GM18951 (cell line): ENCODE results near the gene GLT1D1.

Experiments used
- POLR2A ChIP-seq: IDR thresholded peaks from 4 replicates; pipeline ENCODE4 v1.6.1; 2011; ENCODE audit warnings: mild to moderate bottlenecking; ENCODE audit not compliant: insufficient read length, insufficient read depth; ENCODE audit errors: extremely low read depth
- in situ Hi-C: fragments of 300-500 bp; cut with MboI; formaldehyde crosslinking; loops from one replicate; pipeline ENCODE4 v1.12.0; 2022; ENCODE audit warnings: low sequenced_read_pairs, mixed read lengths, inconsistent platforms; ENCODE audit not compliant: unreplicated experiment

The GLT1D1 gene

GRCh38 chr12:128949086-128949485 is 95.8 kb downstream of the GLT1D1 start:
- no peak for TF ChIP-seq POLR2A

GRCh38 chr12:128951448-128951847 is 98.2 kb downstream of the GLT1D1 start:
- TF ChIP-seq POLR2A: no peak
- in situ Hi-C loops: no loop called here

More at GRCh38 chr12:128949086-128949485, 95.8 kb downstream of the GLT1D1 start:
- in situ Hi-C loops: no loop called here

GRCh38 chr12:128956755-128957154 is 103.5 kb downstream of the GLT1D1 start:
- TF ChIP-seq POLR2A: no peak
- in situ Hi-C loops: no loop called here

- no peak for TF ChIP-seq POLR2A
- in situ Hi-C loops: no loop called here
Observed at GRCh38 chr12:128959901-128960300, 106.6 kb downstream of the GLT1D1 start.

- in situ Hi-C loops: no loop called here
- TF ChIP-seq POLR2A: no peak
Observed at GRCh38 chr12:128961308-128961902, 108.1 kb downstream of the GLT1D1 start.

GRCh38 chr12:128961957-128962356 is 108.7 kb downstream of the GLT1D1 start:
- no peak for TF ChIP-seq POLR2A
- in situ Hi-C loops: no loop called here

GRCh38 chr12:128966203-128966810 is 113.0 kb downstream of the GLT1D1 start:
- TF ChIP-seq POLR2A: no peak
- in situ Hi-C loops: no loop called here

- in situ Hi-C loops: no loop called here
- no peak for TF ChIP-seq POLR2A
Observed at GRCh38 chr12:128968668-128969067, 115.4 kb downstream of the GLT1D1 start.

- in situ Hi-C loops: no loop called here
- no peak for TF ChIP-seq POLR2A
Observed at GRCh38 chr12:128969480-128970055, 116.3 kb downstream of the GLT1D1 start.

GRCh38 chr12:128970110-128970509 is 116.8 kb downstream of the GLT1D1 start:
- no peak for TF ChIP-seq POLR2A
- in situ Hi-C loops: no loop called here

GRCh38 chr12:128970941-128971340 is 117.7 kb downstream of the GLT1D1 start:
- TF ChIP-seq POLR2A: no peak
- in situ Hi-C loops: no loop called here

GRCh38 chr12:128971802-128972201 is 118.5 kb downstream of the GLT1D1 start:
- in situ Hi-C loops: no loop called here
- no peak for TF ChIP-seq POLR2A

GRCh38 chr12:128973883-128974681 is 120.8 kb downstream of the GLT1D1 start:
- TF ChIP-seq POLR2A: no peak
- in situ Hi-C loops: no loop called here
